Measurements from ENCODE around the gene SDK1. TPM values are rescaled to one million over a fixed set of nuclear protein-coding genes. Genes with fewer than 3 reads are reported as not detected.
"Not testable (repeated sequence)": the region's sequence is repeated elsewhere in the genome, so short reads cannot be mapped to it uniquely, and the experiment has no call there.

The SDK1 gene
- total and polyA plus RNA-seq, 12 donors: 1.0 to 5.3 (median 3.2) TPM

DNA sequence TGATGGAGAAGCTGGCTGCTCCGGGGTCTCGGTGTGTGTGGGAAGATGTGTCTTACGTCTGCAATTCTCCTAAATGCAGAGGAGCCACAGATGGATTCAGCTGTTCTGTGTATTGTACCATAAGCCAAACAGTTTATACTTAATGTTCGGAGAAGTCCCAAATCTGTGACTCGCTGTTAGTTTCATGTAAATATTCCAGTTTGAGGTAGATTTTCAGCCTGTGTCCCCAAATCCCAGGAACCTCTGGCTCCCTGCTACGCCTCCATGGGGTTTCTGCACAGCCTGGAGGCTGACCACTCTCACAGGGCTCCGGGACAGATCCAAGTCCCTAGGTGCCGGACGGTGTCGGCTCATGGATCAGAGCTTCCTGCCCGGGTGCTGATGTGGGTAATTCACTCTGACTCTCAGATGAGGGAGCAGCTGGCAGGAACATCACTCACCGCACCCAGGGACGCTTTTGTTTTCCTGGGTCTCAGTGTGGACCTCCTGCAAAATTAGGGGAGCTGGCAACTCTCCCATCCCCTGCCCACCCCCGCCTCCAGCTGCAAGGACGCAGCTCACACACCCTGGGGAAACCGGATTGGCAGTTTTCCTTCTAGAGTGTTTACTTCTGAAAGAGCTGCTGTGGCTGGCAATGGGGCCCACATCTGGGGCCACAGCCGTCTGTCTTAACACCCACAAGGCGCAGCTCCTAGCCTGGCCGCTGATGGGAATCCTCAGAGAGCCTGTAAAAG is 960.0 kb downstream of the SDK1 start:
- ATAC-seq (peak in 6 of 8 donors; percentile 20 to 60 (median 44)), DNase-seq (peak in 1 of 2 donors; percentile 29)
- 53 to 61% methylated on average over 19 of the region's 19 CpGs for WGBS, 2 donors
- Histone ChIP-seq H3K27ac (peak overlapping the region in 1 of 10 donors; percentile 32), H3K27me3 (peaks cover 0 to 7% (median 0%) of the 10 kb centered on the region in 7 donors), H3K4me1 (peaks cover 0 to 3% (median 0%) of the 10 kb centered on the region in 9 donors), H3K9me3 (peaks cover 0 to 9% (median 0%) of the 10 kb centered on the region in 11 donors), H3K4me3 (no peak overlapping the region), H3K36me3 (no peaks in the 10 kb centered on the region)
- TF ChIP-seq, protein P1, sequence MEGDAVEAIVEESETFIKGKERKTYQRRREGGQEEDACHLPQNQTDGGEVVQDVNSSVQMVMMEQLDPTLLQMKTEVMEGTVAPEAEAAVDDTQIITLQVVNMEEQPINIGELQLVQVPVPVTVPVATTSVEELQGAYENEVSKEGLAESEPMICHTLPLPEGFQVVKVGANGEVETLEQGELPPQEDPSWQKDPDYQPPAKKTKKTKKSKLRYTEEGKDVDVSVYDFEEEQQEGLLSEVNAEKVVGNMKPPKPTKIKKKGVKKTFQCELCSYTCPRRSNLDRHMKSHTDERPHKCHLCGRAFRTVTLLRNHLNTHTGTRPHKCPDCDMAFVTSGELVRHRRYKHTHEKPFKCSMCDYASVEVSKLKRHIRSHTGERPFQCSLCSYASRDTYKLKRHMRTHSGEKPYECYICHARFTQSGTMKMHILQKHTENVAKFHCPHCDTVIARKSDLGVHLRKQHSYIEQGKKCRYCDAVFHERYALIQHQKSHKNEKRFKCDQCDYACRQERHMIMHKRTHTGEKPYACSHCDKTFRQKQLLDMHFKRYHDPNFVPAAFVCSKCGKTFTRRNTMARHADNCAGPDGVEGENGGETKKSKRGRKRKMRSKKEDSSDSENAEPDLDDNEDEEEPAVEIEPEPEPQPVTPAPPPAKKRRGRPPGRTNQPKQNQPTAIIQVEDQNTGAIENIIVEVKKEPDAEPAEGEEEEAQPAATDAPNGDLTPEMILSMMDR (IDR thresholded peaks at IDR 0.05): no peak
- intact Hi-C loops (cut with DNase I): no loop called here

DNA sequence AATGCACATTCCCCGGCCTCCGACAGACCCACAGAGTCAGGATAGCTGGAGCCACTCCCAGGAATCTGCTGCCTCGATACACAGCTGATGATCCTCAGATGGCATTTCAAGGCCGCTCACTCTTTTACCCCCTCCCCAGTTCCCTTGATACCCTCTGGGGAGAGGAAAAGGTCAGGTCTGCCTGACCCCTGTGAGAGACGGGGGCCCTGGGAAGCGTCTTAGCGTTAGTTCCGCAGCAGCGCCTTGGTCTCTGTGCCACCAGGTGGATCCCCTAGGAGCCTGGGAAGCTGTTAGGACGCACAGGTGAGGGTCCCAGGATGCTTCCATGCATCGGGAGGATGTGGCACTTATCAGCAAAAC is 960.5 kb downstream of the SDK1 start:
- TF ChIP-seq, protein P1 (IDR thresholded peaks at IDR 0.05): no peak
- Histone ChIP-seq H3K27me3 (peaks cover 0 to 7% (median 0%) of the 10 kb centered on the region in 7 donors), H3K4me1 (peaks cover 0 to 3% (median 0%) of the 10 kb centered on the region in 9 donors), H3K36me3 (no peaks in the 10 kb centered on the region), H3K9me3 (peaks cover 0 to 9% (median 0%) of the 10 kb centered on the region in 11 donors), H3K4me3 (no peak overlapping the region), H3K27ac (no peak overlapping the region)
- intact Hi-C loops (cut with DNase I): no loop called here
- ATAC-seq (peak in 2 of 8 donors; percentile 14 to 15), DNase-seq (no peak)
- WGBS, 2 donors: 68 to 79% methylated on average over 11 of the region's 11 CpGs

DNA sequence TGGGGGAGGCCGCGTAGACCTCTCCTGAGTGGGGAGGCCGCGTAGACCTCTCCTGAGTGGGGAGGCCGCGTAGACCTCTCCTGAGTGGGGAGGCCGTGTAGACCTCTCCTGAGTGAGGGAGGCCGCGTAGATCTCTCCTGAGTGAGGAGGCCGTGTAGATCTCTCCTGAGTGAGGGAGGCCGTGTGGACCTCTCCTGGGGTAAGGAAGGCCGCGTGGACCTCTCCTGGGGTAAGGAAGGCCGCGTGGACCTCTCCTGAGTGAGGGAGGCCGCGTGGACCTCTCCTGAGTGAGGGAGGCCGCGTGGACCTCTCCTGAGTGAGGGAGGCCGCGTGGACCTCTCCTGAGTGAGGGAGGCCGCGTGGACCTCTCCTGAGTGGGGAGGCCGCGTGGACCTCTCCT is 963.2 kb downstream of the SDK1 start:
- DNase-seq; H3K4me1 ChIP-seq; H3K27ac ChIP-seq; H3K36me3 ChIP-seq; ATAC-seq; H3K9me3 ChIP-seq; H3K4me3 ChIP-seq; intact Hi-C loops (cut with DNase I); H3K27me3 ChIP-seq: not testable (repeated sequence)
- 94 to 95% methylated on average over 25 of the region's 25 CpGs for WGBS, 2 donors

DNA sequence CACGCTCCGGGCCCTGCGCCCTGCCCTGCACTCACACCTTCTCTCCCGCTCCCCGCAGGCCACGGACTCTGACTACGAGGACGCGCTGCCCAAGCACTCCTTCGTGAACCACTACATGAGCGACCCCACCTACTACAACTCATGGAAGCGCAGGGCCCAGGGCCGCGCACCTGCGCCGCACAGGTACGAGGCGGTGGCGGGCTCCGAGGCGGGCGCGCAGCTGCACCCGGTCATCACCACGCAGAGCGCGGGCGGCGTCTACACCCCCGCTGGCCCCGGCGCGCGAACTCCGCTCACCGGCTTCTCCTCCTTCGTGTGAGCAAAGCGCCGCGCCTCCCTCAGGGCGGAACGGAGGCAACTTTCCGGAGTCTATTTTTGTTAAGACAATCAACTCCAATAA is 964.0 kb downstream of the SDK1 start:
- Histone ChIP-seq H3K36me3 (no peaks in the 10 kb centered on the region), H3K27ac (no peak overlapping the region), H3K9me3 (no peaks in the 10 kb centered on the region), H3K4me3 (no peak overlapping the region), H3K27me3 (peaks cover 0 to 14% (median 0%) of the 10 kb centered on the region in 7 donors), H3K4me1 (peaks cover 0 to 3% (median 0%) of the 10 kb centered on the region in 9 donors)
- 38 to 45% methylated on average over 43 of the region's 43 CpGs for WGBS, 2 donors
- ATAC-seq: no peak
- no peak for DNase-seq
- TF ChIP-seq, protein P1 (IDR thresholded peaks at IDR 0.05): no peak
- intact Hi-C loops (cut with DNase I): no loop called here

DNA sequence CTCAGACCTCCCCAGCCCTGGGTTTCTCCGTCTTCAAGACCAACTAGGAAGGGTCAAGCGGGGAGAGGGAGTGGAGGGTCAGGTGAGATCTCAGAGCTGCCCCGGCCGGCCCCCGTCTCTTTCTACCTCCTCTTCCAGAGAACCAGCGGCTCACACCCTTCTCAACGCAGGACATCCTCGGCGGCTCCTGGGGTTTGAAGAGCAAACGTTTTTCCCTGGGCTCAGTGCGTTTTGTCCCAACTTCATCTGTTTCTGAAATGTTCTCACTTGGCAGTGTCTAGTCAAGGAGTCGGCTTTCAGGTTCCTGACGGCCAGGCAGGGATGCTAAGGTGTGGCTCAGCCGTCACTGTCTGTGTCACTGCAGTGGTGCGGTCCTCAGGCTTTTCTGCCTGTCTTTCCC is 964.6 kb downstream of the SDK1 start:
- intact Hi-C loops (cut with DNase I): no loop called here
- Histone ChIP-seq H3K4me1 (peaks cover 0 to 3% (median 0%) of the 10 kb centered on the region in 9 donors), H3K27ac (no peak overlapping the region), H3K27me3 (peaks cover 0 to 18% (median 0%) of the 10 kb centered on the region in 7 donors), H3K4me3 (no peak overlapping the region), H3K9me3 (no peaks in the 10 kb centered on the region), H3K36me3 (no peaks in the 10 kb centered on the region)
- TF ChIP-seq, protein P1 (IDR thresholded peaks at IDR 0.05): no peak
- WGBS, 2 donors: 65 to 72% methylated on average over 15 of the region's 15 CpGs
- ATAC-seq (no peak), DNase-seq (no peak)

All from heart right ventricle (tissue), 16 donors.